NCI-H2227 (cell line): ENCODE data around the gene PPP4R3A.
"Not testable (repeated sequence)": the region's sequence is repeated elsewhere in the genome, so short reads cannot be mapped to it uniquely, and the experiment has no call there.

ENCODE experiments used
- DNase-seq: peaks from one replicate; lab custom pipeline; 2025; ENCODE audit not compliant: unreplicated experiment; lab: John Stamatoyannopoulos, UW

Gene PPP4R3A

GRCh38 chr14:91410771-91411536, 99.2 kb downstream of the PPP4R3A start:
- DNase-seq, result no peak

GRCh38 chr14:91409928-91410718, 100.0 kb downstream of the PPP4R3A start:
- no peak for DNase-seq

- DNase-seq, result not testable (repeated sequence)
Observed at GRCh38 chr14:91409240-91409639, 100.9 kb downstream of the PPP4R3A start.
